HepG2 (cell line): Measurements from ENCODE around the gene FXYD4. TPM values are rescaled to one million over a fixed set of nuclear protein-coding genes. Genes with fewer than 3 reads are reported as not detected.

Experiments used
- ATAC-seq: fragments of 200-7000 bp; cut with Tn5 transposase; 3 replicates; pipeline ENCODE4 v1.9.1; 2020; ENCODE audit warnings: mild to moderate bottlenecking, moderate library complexity
- BruUV-seq: library from RNA; stranded (reverse); fragments of 400-500 nt; replicated peaks from 2 replicates; lab custom pipeline; 2021; lab: Mats Ljungman, UMichigan
- CTCF ChIA-PET: fragments of 300-600 bp; formaldehyde crosslinking; extraction: SDS; loops from one replicate; lab custom pipeline; 2021; ENCODE audit warnings: low total read pairs, inconsistent platforms, low intra/inter-chr PET ratio; lab: Yijun Ruan, JAX
- POLR2A ChIA-PET: fragments of 350-600 bp; sonication (Branson Sonifier 250); formaldehyde crosslinking; loops from one replicate; lab custom pipeline; 2020; ENCODE audit warnings: antibody characterized with exemption, inconsistent platforms; lab: Yijun Ruan, JAX
- DNase-seq: peaks from one replicate; pipeline ENCODE4 v3.0.0-alpha.2; 2015; ENCODE audit warnings: low spot score
- FAIRE-seq: peaks from 3 replicates; lab custom pipeline; 2011; peaks lifted over from hg19 to GRCh38; lab: Jason Lieb, UNC
- H2AFZ ChIP-seq: one replicate; pipeline ENCODE4 v1.6.1; 2011; ENCODE audit warnings: low read length, inconsistent platforms
- H3K27ac ChIP-seq: fragments of 300-600 bp; 3 replicates; pipeline ENCODE4 v1.8.0; 2011; ENCODE audit warnings: mixed run types, mild to moderate bottlenecking, mixed read lengths, low read length, inconsistent platforms; ENCODE audit not compliant: insufficient read depth; ENCODE audit errors: extremely low read length
- H3K27me3 ChIP-seq, 2 experiments: fragments of 200-600 bp in 1 of 2; 2 replicates in 1 of 2; 3 replicates in 1 of 2; pipeline versions ENCODE4 v1.6.0 to v1.8.0; 2011; ENCODE audit warnings: low read length in 2 of 2, mild to moderate bottlenecking in 2 of 2, moderate library complexity in 2 of 2, inconsistent platforms in 1 of 2; ENCODE audit not compliant: insufficient read depth in 2 of 2, control insufficient read depth in 1 of 2
- H3K36me3 ChIP-seq, 2 experiments: fragments of 200-600 bp in 1 of 2; replicated peaks in 1 of 2; 2 replicates in 1 of 2; 3 replicates in 1 of 2; pipeline versions ENCODE4 v1.5.1 to v1.8.0; 2011; ENCODE audit warnings: low read length in 2 of 2, inconsistent platforms in 1 of 2; ENCODE audit not compliant: insufficient read depth in 2 of 2, control insufficient read depth in 1 of 2
- H3K4me1 ChIP-seq: 2 replicates; pipeline ENCODE4 v1.5.1; 2012; ENCODE audit warnings: low read length, inconsistent platforms; ENCODE audit not compliant: insufficient read depth
- H3K4me2 ChIP-seq: 2 replicates; pipeline ENCODE4 v1.6.0; 2011; ENCODE audit warnings: low read depth, low read length, inconsistent platforms
- H3K4me3 ChIP-seq, 3 experiments: fragments of 200-600 bp in 1 of 3; sonication (generic), shearing (Covaris generic) in 1 of 3; replicated peaks in 1 of 3; 2 replicates each; pipeline ENCODE4 v1.5.1; 2011 to 2016; ENCODE audit warnings: low read length in 3 of 3, inconsistent platforms in 2 of 3, low read depth in 2 of 3, mild to moderate bottlenecking in 2 of 3, control low read depth in 1 of 3, mixed read lengths in 1 of 3; ENCODE audit not compliant: insufficient read depth in 1 of 3
- H3K79me2 ChIP-seq: one replicate; pipeline ENCODE4 v1.6.1; 2011; ENCODE audit warnings: low read length, inconsistent platforms; ENCODE audit not compliant: insufficient read depth
- H3K9ac ChIP-seq: 2 replicates; pipeline ENCODE4 v1.6.0; 2011; ENCODE audit warnings: mild to moderate bottlenecking, low read depth, low read length, inconsistent platforms; ENCODE audit not compliant: insufficient read depth
- H3K9me3 ChIP-seq: 2 replicates; pipeline ENCODE4 v1.5.1; 2012; ENCODE audit warnings: mild to moderate bottlenecking, low read length
- H4K20me1 ChIP-seq: 2 replicates; pipeline ENCODE4 v1.6.0; 2011; ENCODE audit warnings: inconsistent platforms, mild to moderate bottlenecking, low read length, moderate library complexity; ENCODE audit not compliant: insufficient read depth
- FOXA3 ChIP-seq: IDR thresholded peaks from 2 replicates; pipeline ENCODE4 v1.6.1; 2016; ENCODE audit warnings: missing genetic modification reagents, missing compliant biosample characterization
- POLR2A ChIP-seq, 2 experiments: IDR thresholded peaks; 2 replicates each; pipeline ENCODE4 v1.6.1; 2011; ENCODE audit warnings: low read depth in 2 of 2, low read length in 2 of 2, mild to moderate bottlenecking in 1 of 2, moderate library complexity in 1 of 2; ENCODE audit not compliant: insufficient read depth in 1 of 2
- RBM22 ChIP-seq: fragments of 200-400 bp; formaldehyde crosslinking; optimal IDR thresholded peaks from 2 replicates; pipeline ENCODE3; 2017; ENCODE audit warnings: mild to moderate bottlenecking, low read length, moderate library complexity
- SCMH1 ChIP-seq: sonication (generic); formaldehyde crosslinking; IDR thresholded peaks from 2 replicates; pipeline ENCODE4 v1.9.0; 2021; ENCODE audit warnings: missing genetic modification reagents, mild to moderate bottlenecking, borderline replicate concordance
- SMYD3 ChIP-seq: sonication (generic); formaldehyde crosslinking; IDR thresholded peaks from 2 replicates; pipeline ENCODE4 v1.8.1; 2023; ENCODE audit warnings: mild to moderate bottlenecking, missing genetic modification reagents
- ZBTB1 ChIP-seq: sonication (generic); formaldehyde crosslinking; IDR thresholded peaks from 2 replicates; pipeline ENCODE4 v1.4.0; 2020; ENCODE audit warnings: missing genetic modification reagents, borderline replicate concordance
- ZNF800 ChIP-seq: sonication (generic); formaldehyde crosslinking; IDR thresholded peaks from 2 replicates; pipeline ENCODE4 v1.4.0; 2020; ENCODE audit warnings: missing genetic modification reagents
- WGBS: methylation state at CpG from one replicate; pipeline ENCODE4 v1.1.6; 2017; ENCODE audit warnings: low lambda C conversion rate; 5-methylcytosine and 5-hydroxymethylcytosine counted together
- in situ Hi-C: cut with HindIII; loops from 2 replicates; pipeline ENCODE4 v1.10.0; 2017; ENCODE audit warnings: low pct_unique_long_range_greater_than_20kb; ENCODE audit not compliant: extremely low pct_ligation_motif_present
- intact Hi-C: fragments of 100-400 bp; cut with micrococcal nuclease; formaldehyde crosslinking; loops from one replicate; pipeline ENCODE4 v1.10.0; 2022; ENCODE audit not compliant: unreplicated experiment
- polyA plus RNA-seq, 8 experiments: library from polyadenylated mRNA; depleted of rRNA in 3 of 8; stranded (reverse) in 7 of 8; unstranded in 1 of 8; fragments of >200 nt; fragmentation: Illumina TruSeq in 4 of 8; extraction: Trizol in 4 of 8; gene quantifications; 2 replicates each; pipeline versions ENCODE4 v1.2.1 to v1.2.3, GENCODE V29; 2011 to 2016; ENCODE audit warnings: low read depth in 4 of 8, missing spikeins in 1 of 8, mixed read lengths in 1 of 8; ENCODE audit not compliant: insufficient read depth in 1 of 8
- total RNA-seq, 5 experiments: library from RNA; depleted of rRNA; stranded (reverse); fragments of >200 nt; fragmentation: Illumina TruSeq; extraction: Trizol; gene quantifications; 2 replicates each; pipeline ENCODE4 v1.2.3, GENCODE V29; 2016; ENCODE audit warnings: low read depth in 1 of 5
- TF ChIP-seq, protein P1 (sequence below): sonication (generic); formaldehyde crosslinking; IDR thresholded peaks from 2 replicates; pipeline ENCODE4 v1.4.0; 2020; ENCODE audit warnings: missing genetic modification reagents
- TF ChIP-seq, protein P2 (sequence below): sonication (generic); formaldehyde crosslinking; IDR thresholded peaks from 2 replicates; pipeline ENCODE4 v1.5.1; 2020; ENCODE audit warnings: mild to moderate bottlenecking, missing genetic modification reagents, moderate library complexity

The FXYD4 gene
- total and polyA plus RNA-seq, 2 of the 13 experiments (the other 11 are each of a cell fraction or from before 2014, with no cell fraction given) = not detected

GRCh38 chr10:43386981-43387677 lies 15.7 kb downstream of the FXYD4 start:
- Histone ChIP-seq H2AFZ (no peak overlapping the region), H3K4me1 (peaks cover 51% of the 10 kb centered on the region), H4K20me1 (peaks cover 69% of the 10 kb centered on the region), H3K4me3 (no peak overlapping the region), H3K4me2 (no peak overlapping the region), H3K79me2 (peaks cover 44% of the 10 kb centered on the region), H3K27me3 (no peaks in the 10 kb centered on the region), H3K36me3 (peaks cover 22 to 59% of the 10 kb centered on the region in 2 experiments), H3K9me3 (no peaks in the 10 kb centered on the region), H3K27ac (no peak overlapping the region), H3K9ac (no peak overlapping the region)
- BruUV-seq = TSS peak; percentile 27
- WGBS = 97% methylated on average over 23 of the region's 29 CpGs
- DNase-seq (no peak), ATAC-seq (no peak), FAIRE-seq (no peak)
- ChIA-PET CTCF (no interaction called here), POLR2A (interaction anchor here (2.6 to 3.3 kb wide), 2 partner anchors 9 to 21 kb away, joined by 9 to 22 read pairs; no protein-coding TSS in a partner anchor)
- in situ Hi-C loops = no loop called here
- intact Hi-C loops = no loop called here
- TF ChIP-seq ZBTB1 (CRISPR knock-in tag) (no peak), FOXA3 (CRISPR knock-in tag) (no peak), ZNF800 (no peak), RBM22 (peak; percentile 76), SMYD3 (no peak), POLR2A (IDR thresholded peaks at IDR 0.05; ENCODE audit: insufficient read depth in 1 of 2, low read depth in 2 of 2, low read length in 2 of 2) (peak; percentile 13 to 20; a peak in 1 of 4 replicates), SCMH1 (no peak)
- TF ChIP-seq, protein P1, sequence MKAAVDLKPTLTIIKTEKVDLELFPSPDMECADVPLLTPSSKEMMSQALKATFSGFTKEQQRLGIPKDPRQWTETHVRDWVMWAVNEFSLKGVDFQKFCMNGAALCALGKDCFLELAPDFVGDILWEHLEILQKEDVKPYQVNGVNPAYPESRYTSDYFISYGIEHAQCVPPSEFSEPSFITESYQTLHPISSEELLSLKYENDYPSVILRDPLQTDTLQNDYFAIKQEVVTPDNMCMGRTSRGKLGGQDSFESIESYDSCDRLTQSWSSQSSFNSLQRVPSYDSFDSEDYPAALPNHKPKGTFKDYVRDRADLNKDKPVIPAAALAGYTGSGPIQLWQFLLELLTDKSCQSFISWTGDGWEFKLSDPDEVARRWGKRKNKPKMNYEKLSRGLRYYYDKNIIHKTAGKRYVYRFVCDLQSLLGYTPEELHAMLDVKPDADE (CRISPR knock-in tag) = no peak
- TF ChIP-seq, protein P2, sequence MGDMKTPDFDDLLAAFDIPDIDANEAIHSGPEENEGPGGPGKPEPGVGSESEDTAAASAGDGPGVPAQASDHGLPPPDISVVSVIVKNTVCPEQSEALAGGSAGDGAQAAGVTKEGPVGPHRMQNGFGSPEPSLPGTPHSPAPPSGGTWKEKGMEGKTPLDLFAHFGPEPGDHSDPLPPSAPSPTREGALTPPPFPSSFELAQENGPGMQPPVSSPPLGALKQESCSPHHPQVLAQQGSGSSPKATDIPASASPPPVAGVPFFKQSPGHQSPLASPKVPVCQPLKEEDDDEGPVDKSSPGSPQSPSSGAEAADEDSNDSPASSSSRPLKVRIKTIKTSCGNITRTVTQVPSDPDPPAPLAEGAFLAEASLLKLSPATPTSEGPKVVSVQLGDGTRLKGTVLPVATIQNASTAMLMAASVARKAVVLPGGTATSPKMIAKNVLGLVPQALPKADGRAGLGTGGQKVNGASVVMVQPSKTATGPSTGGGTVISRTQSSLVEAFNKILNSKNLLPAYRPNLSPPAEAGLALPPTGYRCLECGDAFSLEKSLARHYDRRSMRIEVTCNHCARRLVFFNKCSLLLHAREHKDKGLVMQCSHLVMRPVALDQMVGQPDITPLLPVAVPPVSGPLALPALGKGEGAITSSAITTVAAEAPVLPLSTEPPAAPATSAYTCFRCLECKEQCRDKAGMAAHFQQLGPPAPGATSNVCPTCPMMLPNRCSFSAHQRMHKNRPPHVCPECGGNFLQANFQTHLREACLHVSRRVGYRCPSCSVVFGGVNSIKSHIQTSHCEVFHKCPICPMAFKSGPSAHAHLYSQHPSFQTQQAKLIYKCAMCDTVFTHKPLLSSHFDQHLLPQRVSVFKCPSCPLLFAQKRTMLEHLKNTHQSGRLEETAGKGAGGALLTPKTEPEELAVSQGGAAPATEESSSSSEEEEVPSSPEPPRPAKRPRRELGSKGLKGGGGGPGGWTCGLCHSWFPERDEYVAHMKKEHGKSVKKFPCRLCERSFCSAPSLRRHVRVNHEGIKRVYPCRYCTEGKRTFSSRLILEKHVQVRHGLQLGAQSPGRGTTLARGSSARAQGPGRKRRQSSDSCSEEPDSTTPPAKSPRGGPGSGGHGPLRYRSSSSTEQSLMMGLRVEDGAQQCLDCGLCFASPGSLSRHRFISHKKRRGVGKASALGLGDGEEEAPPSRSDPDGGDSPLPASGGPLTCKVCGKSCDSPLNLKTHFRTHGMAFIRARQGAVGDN = 0 out of 2 replicates have a peak, but pooled peaks have one; percentile 15
